Measurements from ENCODE around the gene MEF2C.
A peak's percentile ranks its signal among the peaks of the same experiment; 100 is the strongest.
"Not testable (repeated sequence)": the region's sequence is repeated elsewhere in the genome, so short reads cannot be mapped to it uniquely, and the experiment has no call there.

MEF2C gene

DNA sequence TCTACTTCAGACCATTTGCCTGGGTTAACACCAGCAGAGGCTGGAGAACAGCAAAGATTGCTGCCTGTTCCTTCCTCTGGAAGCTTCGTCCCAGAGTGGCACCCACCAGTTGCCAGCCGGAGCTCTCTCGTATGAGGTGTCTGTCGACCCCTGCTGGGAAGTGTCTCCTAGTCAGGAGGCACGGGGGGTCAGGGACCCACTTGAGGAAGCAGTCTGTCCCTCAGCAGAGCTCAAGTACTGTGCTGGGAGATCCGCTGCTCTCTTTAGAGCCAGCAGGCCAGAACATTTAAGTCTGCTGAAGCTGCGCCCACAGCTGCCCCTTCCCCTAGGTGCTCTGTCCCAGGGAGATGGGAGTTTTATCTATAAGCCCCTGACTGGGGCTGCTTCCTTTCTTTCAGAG is 84.1 kb downstream of the MEF2C start:
- not testable (repeated sequence) for DNase-seq

DNA sequence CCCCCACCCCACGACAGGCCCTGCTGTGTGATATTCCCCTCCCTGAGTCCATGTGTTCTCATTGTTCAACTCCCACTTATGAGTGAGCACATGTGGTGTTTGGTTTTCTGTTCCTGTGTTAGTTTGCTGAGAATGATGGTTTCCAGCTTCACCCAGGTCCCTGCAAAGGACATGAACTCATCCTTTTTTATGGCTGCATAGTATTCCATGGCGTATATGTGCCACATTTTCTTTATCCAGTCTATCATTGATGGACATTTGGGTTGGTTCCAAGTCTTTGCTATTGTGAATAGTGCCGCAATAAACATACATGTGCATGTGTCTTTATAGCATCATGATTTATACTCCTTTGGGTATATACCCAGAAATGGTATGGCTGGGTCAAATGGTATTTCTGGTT is 89.2 kb downstream of the MEF2C start:
- not testable (repeated sequence) for DNase-seq

DNA sequence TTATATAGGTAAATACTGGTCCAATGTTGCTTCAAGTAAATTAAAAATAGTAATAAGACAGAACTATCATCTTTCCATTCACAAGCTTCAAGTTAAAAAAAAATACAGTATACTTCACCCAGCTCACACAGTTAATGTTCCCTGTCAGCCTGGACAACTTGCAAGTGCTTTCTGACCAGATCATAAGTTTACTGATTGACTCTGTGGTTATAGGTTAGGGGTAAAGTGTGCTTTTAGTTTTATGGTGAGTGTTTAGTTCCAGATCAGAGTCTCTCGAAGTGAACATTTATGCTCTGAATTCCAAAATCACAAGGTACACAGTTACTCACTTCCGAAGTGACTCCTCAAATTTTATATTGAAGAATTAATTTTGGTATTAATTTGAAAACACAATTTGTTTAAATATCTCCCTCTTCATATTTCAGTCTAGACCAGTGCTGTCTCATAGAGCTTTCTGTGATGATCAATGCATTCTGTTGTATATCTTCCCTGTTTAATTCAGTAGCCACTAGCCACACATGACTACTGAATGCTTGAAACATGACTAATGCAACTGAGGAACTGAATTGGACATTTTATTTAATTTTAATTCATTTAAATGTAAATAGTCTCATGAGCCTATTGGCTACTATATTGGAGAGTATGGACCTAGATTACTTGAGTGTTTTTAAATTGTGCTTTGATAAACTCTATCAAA is 90.7 kb downstream of the MEF2C start:
- no peak for DNase-seq

DNA sequence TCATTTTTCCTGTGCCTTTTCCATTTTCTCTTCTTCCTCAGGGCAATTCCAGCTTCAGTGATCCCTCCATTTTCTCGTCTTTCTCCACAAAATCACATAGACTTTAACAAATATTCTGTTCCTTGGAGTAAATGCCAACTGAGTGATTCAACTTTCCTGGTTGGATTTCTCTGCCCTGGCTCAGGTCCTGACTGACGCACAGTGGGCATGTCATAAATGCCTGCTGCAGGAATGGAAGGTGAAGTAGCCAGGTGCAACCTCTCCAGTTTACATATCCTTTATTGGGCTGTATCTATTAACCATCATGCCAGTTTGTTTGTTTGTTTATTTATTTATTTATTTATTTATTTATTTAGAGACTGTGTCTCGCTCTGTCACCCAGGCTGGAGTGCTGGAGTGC is 95.1 kb downstream of the MEF2C start:
- DNase-seq = no peak

DNA sequence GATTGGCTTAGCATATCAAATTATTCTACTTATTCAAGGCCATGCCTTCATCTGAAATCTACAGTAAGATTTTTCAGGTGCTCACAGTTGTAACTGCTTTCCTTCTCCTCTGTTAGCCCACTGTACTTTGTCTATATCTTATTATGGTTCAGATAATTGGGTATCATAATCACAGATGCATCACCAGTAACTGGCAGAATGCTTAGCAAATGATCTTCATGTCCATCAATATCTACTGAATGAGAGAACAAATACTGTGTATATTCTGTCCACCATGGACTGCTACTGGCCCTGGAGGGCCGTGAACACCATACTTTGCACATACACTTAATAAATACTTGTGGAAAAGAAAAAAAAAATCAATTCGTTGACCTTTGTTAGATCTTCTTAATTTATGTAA is 96.2 kb downstream of the MEF2C start:
- no peak for DNase-seq

DNA sequence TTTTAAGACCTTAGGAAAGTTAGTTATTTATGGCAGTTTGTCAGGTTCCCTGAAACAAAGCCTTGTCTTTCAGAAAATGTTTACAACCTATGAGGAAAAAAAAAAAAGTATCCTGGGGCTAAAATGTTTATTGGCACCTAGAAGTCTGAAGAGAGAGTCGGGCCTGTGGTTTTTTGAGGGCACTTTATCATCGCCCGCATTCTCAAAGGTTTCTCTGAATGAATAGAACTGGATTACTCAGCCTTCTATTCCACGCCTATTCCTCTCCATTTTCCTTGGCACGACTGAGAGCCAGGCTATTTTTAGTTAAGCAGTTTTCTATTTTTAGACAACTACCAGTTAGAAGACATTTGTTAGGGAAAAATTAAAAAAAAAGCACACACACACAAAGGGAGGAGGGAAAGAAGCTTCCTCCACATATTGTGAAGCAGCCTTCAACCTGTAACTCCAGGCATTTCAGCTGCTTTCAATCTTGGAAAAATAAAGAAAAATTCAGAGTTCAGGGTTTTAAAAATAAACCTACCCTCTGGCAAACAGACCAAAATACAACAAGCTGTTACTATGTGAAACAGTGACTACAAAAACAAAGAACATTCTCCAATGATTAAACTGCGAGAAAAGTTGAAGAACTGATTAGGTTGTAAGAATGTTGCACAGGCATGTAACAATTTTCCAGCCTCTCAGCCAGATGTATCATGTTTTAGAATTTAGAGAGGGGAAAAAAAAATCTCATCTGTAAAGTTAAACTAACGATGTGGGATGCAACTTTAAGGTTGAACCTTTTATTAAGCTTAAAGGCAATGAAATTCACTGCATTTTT is 97.0 kb downstream of the MEF2C start:
- peak in 1 of 2 donors; percentile 1 for DNase-seq

DNA sequence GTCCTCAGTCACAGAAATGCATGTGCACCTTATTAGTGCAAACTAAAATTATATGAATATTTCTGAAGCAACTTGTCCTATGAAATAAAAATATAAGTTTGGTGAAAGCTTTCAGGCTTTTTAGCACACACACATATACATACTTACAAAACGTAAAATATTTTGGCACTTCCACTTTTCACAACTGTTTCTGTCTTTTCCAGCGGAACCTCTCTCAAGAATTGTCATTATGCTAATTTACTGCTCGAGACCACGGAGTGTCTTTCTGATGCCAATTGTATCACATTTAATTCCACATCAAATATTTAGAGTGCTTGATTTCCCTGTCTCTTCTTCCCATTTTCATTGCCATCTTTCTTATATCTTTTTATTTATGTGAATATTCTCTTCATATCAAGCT is 100.4 kb downstream of the MEF2C start:
- DNase-seq = peak; percentile 12 to 50

DNA sequence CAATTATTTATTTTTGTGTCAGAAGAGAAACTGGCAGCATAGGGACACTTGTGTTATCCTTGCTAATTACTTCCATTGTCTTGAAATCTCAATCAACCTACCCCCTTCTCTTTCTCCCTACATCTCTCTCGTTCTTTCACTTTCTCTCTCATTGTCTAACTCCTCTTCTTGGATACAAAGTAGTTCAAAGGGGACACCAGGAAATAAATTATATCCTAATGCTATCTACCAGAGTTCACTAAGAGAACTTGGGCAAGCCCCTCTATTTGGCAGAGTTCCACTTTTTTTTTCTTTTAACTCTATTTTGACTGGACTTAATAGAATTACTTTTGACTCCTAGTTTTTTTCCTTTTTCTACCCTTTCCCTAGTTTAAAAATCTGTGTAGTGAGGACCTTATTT is 102.2 kb downstream of the MEF2C start:
- no peak for DNase-seq

DNA sequence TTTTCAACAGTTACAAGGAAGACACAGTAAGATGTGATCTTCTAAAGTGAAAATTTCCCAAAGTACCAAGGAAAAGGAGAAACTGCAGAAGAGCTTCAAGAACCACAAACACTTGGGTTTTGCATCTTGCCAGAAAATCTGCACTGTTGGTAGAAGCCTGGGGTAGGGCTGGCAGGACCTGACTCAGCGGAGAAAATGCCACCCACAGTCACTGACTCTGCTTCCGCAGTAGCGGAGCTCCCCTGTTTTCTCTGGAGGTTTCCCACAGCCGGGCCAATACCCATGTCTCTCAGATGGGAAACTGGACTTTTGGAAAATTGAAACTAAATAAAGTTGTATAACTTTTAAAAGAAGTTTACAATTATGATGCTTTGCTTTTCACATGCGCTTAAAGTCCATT is 104.2 kb downstream of the MEF2C start:
- DNase-seq = peak; percentile 60 to 69

DNA sequence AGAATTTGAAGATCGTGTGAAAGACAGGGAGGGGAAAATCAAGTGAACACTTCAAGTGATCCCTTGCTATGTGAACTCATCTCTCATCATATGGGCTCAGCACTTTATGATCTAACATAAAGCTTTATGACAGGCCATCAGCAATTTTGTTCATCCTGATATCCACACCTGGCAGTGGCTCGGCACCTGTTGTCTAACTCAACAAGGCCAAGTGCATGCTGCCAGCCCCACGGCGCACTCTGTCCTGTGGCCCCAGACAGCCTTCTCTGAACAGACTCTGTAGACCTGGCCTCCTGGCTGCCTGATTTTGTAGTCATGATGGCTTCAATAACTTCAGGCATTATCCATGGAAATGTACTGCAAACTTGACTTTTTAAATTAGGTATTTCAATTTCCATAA is 106.3 kb downstream of the MEF2C start:
- no peak for DNase-seq

DNA sequence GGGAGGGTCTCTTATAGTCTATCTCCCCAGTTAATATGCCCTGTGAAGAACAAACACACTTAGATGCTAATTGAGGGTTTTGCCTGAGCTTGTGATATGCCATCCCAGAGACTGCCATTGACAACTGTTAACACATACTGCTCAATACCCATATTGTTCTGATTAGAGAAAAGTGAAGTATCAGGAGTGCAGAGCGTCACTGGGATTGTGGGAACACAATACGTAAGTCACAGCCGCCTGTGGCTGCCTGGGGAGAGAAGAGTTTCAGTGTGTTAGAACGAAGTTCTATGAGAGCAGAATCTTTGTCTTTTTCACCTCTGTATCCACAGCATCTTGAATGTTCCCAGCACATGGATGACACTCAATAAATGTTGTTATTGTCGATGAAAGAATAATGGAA is 110.2 kb downstream of the MEF2C start:
- DNase-seq = no peak

DNA sequence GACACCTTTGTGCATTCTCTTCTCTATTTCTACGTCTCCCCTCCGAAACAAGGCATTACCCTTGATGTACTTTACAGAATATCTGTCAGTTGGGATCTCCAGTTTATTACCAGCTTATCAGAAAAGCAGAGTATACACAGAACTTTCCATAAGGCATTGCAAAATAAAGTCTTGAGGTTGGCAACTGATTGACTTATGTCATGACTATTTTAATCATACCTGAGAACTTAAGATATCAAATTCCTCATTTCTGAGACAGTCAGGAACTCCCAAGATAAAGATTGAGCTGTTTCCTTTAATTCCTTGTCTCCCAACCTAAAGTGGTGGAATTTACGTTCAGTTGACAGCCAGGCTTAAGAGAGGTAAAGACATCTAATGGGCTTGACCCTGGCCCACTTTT is 110.9 kb downstream of the MEF2C start:
- no peak for DNase-seq

DNA sequence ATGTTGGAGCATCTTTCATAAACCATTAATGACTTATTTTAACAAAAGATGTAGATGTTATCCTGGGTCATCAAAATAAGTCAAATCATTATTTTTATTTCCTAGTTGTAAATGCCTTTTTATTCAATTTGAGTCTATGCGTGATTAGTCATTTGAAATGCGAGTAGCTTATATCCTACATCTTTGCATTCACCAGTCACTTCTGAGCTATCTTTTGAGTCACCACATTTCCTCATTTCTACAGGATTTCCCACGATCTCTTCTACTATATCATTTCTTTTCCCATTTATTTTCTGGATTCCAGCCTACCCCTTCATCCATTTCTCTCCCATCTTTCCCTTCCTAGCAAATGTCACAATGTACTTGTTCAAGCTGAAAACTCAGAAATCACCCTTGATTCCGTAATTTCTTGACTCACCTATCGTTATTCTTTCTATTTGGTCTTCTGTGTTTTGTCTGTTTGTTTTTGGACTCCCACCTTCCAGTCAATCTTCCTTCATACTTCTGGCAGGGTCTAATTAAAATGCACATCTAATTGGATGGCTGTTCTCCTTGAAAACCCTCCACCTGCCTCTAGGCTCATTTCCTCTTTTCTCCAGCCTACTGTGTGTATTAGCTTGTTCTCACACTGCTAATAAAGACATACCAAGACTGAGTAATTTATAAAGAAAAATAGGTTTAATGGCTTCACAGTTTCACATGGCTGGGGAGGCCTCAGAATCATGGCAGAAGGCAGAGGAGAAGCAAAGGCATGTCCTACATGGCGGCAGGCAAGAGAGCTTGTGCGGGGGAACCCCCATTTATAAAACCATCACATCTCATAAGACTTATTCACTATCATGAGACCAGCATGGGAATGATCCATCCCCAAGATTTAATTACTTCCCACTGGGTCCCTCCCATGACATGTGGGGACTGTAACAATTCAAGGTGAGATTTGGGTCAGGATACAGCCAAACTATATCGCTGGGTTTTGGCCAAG is 112.4 kb downstream of the MEF2C start:
- DNase-seq = no peak

DNA sequence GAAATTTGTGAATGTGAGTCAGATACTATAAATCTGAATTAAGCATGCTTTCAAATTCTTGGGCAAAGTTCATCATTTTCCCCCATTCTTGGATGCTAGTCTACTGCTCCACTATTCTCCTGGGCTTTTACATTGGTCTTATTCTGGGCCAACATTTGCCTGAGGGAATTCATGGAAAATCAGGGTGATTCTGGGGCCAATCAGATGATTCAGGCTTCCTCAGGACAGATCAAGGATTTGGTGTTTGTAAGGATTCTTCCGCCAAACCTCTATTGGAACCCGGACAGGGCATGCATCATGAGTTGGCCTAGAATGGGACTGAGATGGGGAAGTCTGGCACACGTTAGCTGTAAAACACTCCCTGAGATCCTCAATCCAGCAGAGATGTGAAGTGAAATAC is 113.8 kb downstream of the MEF2C start:
- DNase-seq = no peak

DNA sequence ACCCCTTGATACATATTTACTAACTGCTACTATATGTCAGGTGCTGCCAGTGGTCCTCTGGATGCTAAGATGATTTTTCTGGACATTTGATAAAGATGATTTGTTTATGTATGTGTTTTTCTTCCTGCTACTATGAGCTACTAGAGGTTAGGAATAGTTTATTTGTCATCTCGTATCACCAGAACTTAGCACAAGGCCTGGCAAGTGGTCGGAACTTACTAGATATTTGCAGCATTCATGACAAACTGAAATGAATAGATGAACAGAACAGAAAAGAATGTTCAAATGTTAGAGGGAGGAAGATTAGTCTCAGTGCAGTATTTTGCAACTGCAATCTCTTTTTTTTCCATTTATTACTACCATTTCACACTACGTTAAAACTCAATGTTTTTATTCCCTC is 114.6 kb downstream of the MEF2C start:
- DNase-seq = no peak

DNA sequence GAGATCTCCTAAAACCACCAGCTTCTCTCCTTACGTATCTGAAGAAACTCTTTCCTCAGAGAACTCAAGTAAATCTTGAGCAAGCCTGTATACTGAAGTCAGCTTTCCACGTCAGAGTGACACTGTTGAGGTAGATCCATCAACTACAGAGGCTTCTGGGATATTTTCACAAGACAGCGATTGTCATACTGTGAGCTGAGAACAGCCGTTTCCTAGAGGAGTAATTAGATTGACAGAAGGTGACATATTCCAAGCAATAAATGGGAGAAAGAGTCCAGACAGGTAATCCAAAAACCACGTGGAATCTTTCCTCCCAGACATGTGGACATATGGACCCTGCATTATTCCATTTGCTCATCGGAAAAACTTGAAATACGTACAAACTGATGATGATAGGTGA is 117.2 kb downstream of the MEF2C start:
- no peak for DNase-seq

DNA sequence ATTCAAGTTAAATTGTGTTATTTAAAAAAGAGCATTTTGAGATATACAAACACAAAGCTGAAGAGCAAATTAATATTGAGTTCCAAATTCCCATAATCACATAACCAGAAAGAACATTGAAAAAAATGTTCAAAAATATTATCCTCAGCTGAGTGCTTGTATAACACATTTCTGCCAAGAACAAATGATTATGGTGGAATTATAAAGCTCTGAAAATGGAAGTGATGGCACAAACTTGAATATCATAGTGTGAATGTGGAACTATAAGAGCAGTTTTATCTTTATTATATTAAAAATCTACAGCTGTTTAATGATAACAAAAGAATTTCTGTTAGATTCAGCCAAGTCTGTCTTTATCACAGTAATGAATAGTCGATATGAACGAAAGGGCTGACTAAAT is 117.8 kb downstream of the MEF2C start:
- no peak for DNase-seq

DNA sequence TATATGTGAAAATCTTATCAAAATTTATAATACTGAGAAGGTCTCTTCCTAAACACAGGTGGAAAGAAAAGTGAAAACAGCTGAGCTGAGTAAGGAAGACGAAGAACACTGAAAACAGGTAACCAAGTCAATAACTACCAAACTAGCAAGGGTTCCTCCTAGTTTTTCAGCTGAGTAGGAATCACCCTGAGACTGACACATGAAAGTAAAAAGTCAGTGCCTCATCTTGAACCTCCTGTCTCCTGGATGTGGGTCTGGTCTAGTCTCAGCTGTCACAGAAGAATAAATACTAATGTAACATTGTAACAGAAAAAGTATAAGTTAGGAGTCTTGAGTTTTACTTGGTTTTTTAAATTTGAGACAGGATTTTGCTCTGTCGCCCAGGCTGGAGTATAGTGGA is 121.0 kb downstream of the MEF2C start:
- DNase-seq = peak in 1 of 2 donors; percentile 6

DNA sequence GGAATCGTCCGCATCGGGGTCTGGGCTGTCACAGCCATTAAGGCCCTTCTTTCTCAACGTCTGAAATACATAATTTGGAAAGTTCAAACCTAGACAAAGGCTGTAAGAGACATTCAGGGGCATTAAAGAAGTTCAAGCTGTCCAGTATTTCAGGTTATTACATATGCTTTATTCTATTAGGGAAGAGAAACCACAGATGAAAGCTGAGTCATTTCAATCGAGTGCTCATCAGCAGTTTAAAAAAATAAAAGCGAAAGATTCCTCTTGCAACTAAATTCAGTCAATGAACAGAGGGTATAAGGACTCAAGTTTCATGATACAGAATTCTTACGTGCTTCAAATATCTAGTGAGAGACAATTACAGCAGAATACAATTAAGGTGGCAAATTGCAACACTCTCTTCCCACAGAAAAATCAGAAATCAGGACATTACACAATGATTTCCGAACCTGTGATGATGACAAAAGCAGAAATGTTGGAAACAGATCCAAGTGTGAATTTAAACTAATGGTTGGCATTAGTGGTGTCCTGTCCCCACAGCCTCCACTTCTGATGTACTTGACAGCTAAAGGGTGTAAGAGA is 121.6 kb downstream of the MEF2C start:
- peak; percentile 63 to 77 for DNase-seq

DNA sequence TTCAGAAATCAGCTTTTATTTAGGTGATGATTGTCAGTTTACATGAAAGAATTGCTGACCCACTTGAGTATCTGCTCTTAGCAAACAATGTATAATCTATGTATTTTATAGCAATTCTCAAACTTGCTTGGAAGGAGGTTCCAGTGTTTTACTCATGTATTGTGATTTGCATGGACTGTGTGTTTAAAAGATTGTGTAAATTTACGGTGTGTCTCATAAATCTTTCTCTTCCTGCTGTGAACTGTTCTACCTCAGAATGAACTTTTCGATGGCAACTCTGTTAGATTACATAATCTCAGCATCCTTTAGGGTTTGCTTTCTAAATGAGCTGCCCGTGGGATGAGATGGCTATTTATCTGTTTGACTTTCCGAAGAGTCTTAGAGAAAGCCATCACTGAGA is 122.5 kb downstream of the MEF2C start:
- no peak for DNase-seq

DNA sequence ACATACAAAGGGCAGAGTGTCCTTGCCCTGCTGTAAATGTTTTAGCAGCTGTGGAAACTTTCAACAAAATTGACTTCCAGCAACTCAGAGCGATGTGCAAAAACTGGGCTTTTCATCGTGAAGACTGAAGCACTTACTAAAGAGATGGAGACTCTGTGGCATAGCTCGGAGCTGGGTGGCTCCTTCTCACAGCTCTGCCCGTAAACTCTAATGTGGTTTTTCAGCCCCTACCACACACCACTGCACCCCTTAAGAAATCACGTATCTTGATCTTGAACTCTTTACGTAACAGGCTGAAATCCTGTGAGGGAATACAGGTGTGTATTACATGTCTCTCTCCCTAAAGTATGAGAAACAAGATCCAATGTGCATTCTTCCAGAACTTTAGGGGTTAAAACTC is 124.4 kb downstream of the MEF2C start:
- DNase-seq = no peak

DNA sequence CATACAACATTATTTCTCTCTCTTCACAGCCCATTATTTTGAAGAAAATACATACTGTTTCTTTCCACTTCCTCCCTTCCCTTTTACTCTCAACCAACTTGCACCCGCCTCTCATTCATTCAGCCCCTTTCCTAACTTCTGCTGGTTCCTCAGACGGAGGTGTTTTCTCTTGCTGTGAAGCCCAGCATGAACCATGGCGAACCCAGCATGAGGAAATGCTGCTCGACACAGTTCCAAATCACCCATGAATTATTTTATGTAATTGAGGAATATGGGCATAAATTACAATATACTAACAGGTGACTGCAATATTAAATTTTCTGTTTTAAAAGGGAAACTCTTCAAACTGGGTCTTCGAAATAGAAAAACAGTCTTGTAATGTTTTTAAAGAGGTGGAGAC is 124.8 kb downstream of the MEF2C start:
- DNase-seq = no peak

DNA sequence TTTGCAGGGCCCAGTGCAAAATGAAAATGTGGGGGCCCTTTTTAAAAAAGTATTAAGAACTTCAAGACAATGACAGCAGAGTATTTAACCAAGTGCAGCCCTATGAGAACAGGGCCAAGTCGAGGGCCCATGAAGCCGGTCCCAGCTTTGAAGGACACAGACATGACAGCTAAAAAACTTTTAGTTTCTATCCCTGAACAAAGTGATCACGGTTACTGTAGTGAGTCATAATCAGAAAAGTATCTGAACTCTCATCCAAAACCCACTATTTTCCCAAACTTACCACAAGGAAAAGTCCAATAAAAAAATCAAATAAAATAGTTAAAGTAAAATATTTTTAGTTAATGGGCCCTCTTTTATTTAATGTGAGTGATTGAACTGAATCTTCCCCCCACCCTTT is 126.0 kb downstream of the MEF2C start:
- no peak for DNase-seq
